CD4-positive, alpha-beta T cell (primary cell): ENCODE results near the gene GTF2E1. TPM values are rescaled to one million over a fixed set of nuclear protein-coding genes. Genes with fewer than 3 reads are reported as not detected.

Experiments used
- ATAC-seq: fragments of 200-7000 bp; cut with Tn5 transposase; one replicate; pipeline ENCODE4 v1.10.0; 2022; ENCODE audit warnings: mild to moderate bottlenecking; ENCODE audit not compliant: poor library complexity
- CTCF ChIA-PET: fragments of 350-600 bp; sonication (Branson Sonifier 250); formaldehyde crosslinking; loops from one replicate; lab custom pipeline; 2021; ENCODE audit warnings: antibody characterized with exemption, inconsistent platforms; lab: Charles Lee
- POLR2A ChIA-PET: fragments of 350-600 bp; sonication (Branson Sonifier 250); formaldehyde crosslinking; loops from one replicate; lab custom pipeline; 2021; ENCODE audit warnings: antibody characterized with exemption, inconsistent platforms; lab: Charles Lee
- DNase-seq, 14 experiments: peaks; one replicate each; pipeline ENCODE4 v3.0.0-alpha.2; 2013 to 2020; ENCODE audit warnings: mixed read lengths in 2 of 14
- H3K27ac ChIP-seq, 2 donors: one replicate each; pipeline versions ENCODE4 v1.5.1 to v1.7.0; 2013; ENCODE audit warnings: low read length in 2 of 2, low read depth in 1 of 2, mild to moderate bottlenecking in 1 of 2
- H3K27me3 ChIP-seq, 2 experiments: 1 replicate in 1 of 2; 2 replicates in 1 of 2; pipeline versions ENCODE4 v1.6.1 to v1.7.0; 2013; ENCODE audit warnings: low read length in 2 of 2, control low read depth in 1 of 2, mild to moderate bottlenecking in 1 of 2, moderate library complexity in 1 of 2; ENCODE audit not compliant: insufficient read depth in 2 of 2, control insufficient read depth in 1 of 2
- H3K36me3 ChIP-seq: one replicate; pipeline ENCODE4 v1.6.1; 2013; ENCODE audit warnings: low read length, control low read depth; ENCODE audit not compliant: insufficient read depth
- H3K4me1 ChIP-seq: one replicate; pipeline ENCODE4 v1.6.1; 2013; ENCODE audit warnings: low read length, control low read depth; ENCODE audit not compliant: insufficient read depth
- H3K4me3 ChIP-seq: one replicate; pipeline ENCODE4 v1.5.1; 2013; ENCODE audit warnings: mild to moderate bottlenecking, low read length, moderate library complexity
- H3K9me3 ChIP-seq, 2 experiments: 1 replicate in 1 of 2; 2 replicates in 1 of 2; pipeline versions ENCODE4 v1.6.1 to v1.7.0; 2013; ENCODE audit warnings: low read length in 2 of 2, mild to moderate bottlenecking in 2 of 2, control low read depth in 1 of 2, moderate library complexity in 1 of 2; ENCODE audit not compliant: control insufficient read depth in 1 of 2, insufficient read depth in 1 of 2
- H3K27ac Mint-ChIP-seq: one replicate; pipeline ENCODE4 v1.8.0; 2020; ENCODE audit warnings: mixed read lengths
- H3K27me3 Mint-ChIP-seq: one replicate; pipeline ENCODE4 v1.8.0; 2021; ENCODE audit warnings: mixed read lengths
- H3K36me3 Mint-ChIP-seq: one replicate; pipeline ENCODE4 v1.8.0; 2021; ENCODE audit warnings: low read depth, mixed read lengths
- H3K4me1 Mint-ChIP-seq: one replicate; pipeline ENCODE4 v1.8.0; 2021; ENCODE audit warnings: low read depth, mixed read lengths
- H3K4me3 Mint-ChIP-seq: one replicate; pipeline ENCODE4 v1.8.0; 2020; ENCODE audit warnings: mild to moderate bottlenecking, mixed read lengths
- H3K9me3 Mint-ChIP-seq: one replicate; pipeline ENCODE4 v1.8.0; 2020; ENCODE audit warnings: mixed read lengths
- intact Hi-C, 2 experiments: fragments of 100-400 bp; cut with DNase I in 1 of 2; cut with micrococcal nuclease in 1 of 2; formaldehyde crosslinking; loops; one replicate each; pipeline versions ENCODE4 v1.15.1 to v1.9.0; 2023 to 2025; cut with DNase I, micrococcal nuclease
- polyA plus RNA-seq, 2 donors: library from polyadenylated mRNA; unstranded; fragments of 120-200 nt; gene quantifications; one replicate each; pipeline ENCODE4 v1.2.1, GENCODE V29; 2013
- total RNA-seq, 174 experiments: library from RNA in 2 of 174; stranded (reverse) in 2 of 174; gene quantifications; one replicate each; pipeline ENCODE4 v1.2.3 and lab custom pipeline; 2021 to 2026
- TF ChIP-seq, protein P1 (sequence below): fragments of 200-600 bp; IDR thresholded peaks from one replicate; pipeline ENCODE4 v1.8.0; 2022; ENCODE audit warnings: antibody characterized with exemption, mild to moderate bottlenecking

GTF2E1 gene
- total RNA-seq (1 to 10 TPM; 6.3 to 7.5 TPM), total RNA-seq (lab: John Stamatoyannopoulos, UW) (6.1 to 38.8 (median 29.4) reads per million in 172 experiments)
- 10.7 TPM for polyA plus RNA-seq (2013, experiment 1 of 2)
- polyA plus RNA-seq (2013, experiment 2 of 2), result 13.4 TPM

DNA sequence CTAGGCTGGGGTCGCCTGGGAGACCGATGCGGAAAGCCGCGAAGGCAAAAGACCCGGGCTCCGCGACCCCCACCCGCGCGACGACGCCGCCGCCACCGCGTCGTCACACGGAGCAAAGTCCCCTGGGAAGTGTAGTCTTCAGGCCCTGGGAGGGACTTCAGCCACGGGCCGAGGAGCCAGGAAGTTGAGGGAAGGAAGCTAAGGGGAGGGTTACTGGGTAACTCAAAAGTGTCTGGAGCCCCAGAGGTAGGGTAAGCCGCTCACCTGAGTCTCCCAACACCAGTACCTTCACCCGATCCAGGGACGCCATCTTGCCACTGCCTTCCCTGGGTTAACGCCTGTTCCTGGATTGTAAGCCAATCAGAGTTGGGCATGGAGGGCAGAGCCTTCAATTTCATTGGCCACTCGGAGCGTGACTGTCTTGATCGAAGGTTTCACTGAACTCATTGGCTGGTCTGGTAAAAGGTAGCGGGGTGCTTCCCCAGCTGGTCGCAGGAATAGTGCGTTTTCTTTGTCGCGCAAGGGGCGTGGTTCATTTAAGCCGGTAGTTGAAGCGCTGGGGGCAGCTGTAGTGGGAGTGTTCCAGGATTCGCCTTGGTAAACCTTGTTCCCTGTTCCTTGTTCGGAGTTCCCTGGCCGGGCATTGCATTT is at the start of gene GTF2E1, which contains the start of gene RABL3:
GTF2E1 (plus strand) TSS at position 547 of the 651 bp plus-strand sequence. CDS start 7,809 bp downstream, outside the sequence.
RABL3 (minus strand) TSS at position 319 of the 651 bp plus-strand sequence; CDS start at position 310, 9 bp downstream.
- intact Hi-C loops, result loop anchor here (1.0 to 10.0 kb wide), 9 partner anchors 23 to 1278 kb away; partner anchors contain the start of genes POGLUT1 (in 2 of the 2), TMEM39A (in 2 of the 2), EAF2 (in 1 of the 2) and GSK3B (in 1 of the 2)
- DNase-seq, result peak; percentile 90 to 99 (median 94)
- Histone ChIP-seq H3K9me3 (peaks cover 0 to 9% of the 10 kb centered on the region in 2 experiments), H3K4me3 (peak within 1 kb of the TSS; percentile 61), H3K36me3 (peaks cover 4% of the 10 kb centered on the region), H3K27me3 (no peaks in the 10 kb centered on the region), H3K4me1 (peaks cover 25% of the 10 kb centered on the region), H3K27ac (peak within 1 kb of the TSS; percentile 99)
- Mint-ChIP-seq H3K9me3 (no peaks in the 10 kb centered on the region), H3K27me3 (no peaks in the 10 kb centered on the region), H3K4me1 (peaks cover 50% of the 10 kb centered on the region), H3K4me3 (peak within 1 kb of the TSS; percentile 95), H3K27ac (peak within 1 kb of the TSS; percentile 96), H3K36me3 (peaks cover 25% of the 10 kb centered on the region)
- POLR2A ChIA-PET, result interaction anchor here (0.7 to 3.9 kb wide), 20 partner anchors 8 to 1521 kb away, joined by 3 to 71 read pairs (median 4); partner anchors contain the start of genes LRRC58, NDUFB4 and TMEM39A
- peak; percentile 94 for ATAC-seq
- TF ChIP-seq, protein P1, sequence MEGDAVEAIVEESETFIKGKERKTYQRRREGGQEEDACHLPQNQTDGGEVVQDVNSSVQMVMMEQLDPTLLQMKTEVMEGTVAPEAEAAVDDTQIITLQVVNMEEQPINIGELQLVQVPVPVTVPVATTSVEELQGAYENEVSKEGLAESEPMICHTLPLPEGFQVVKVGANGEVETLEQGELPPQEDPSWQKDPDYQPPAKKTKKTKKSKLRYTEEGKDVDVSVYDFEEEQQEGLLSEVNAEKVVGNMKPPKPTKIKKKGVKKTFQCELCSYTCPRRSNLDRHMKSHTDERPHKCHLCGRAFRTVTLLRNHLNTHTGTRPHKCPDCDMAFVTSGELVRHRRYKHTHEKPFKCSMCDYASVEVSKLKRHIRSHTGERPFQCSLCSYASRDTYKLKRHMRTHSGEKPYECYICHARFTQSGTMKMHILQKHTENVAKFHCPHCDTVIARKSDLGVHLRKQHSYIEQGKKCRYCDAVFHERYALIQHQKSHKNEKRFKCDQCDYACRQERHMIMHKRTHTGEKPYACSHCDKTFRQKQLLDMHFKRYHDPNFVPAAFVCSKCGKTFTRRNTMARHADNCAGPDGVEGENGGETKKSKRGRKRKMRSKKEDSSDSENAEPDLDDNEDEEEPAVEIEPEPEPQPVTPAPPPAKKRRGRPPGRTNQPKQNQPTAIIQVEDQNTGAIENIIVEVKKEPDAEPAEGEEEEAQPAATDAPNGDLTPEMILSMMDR, result no peak
- CTCF ChIA-PET, result interaction anchor here (0.8 to 1.2 kb wide), 5 partner anchors 53 to 647 kb away, joined by 3 to 4 read pairs (median 4); no protein-coding TSS in a partner anchor

DNA sequence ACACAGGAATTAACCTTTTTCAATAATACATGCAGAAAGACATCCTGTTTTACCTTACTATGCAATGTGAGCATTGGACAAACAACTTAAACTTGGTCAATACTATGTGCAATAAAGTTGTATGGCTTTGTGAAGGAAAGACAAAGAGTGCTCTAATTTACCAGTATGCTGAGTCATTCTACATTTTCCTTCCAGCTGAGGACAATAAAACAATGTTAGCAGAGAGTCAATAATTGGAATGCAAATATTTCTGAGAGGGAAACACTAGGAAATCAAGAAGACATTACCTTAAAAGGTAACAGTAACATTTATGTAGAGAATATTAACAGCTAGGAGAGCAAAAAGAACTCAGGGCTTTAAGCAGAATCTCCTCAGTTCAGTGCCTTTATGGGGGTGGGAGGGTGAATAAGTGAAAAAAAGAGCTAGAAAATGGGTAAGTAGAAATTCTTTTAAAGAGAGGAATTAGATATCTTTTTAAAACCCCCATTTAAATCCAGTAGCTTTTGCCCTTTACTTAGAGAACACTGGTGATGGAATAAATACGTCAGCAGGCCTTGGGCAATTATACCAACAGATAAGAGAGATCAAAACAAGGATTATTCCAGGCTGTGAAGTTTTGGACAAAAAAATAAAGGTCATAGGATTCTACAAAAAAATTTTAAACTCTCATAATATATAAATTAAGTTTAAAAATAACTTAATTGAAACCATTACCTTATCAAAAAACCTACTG is 48.9 kb upstream of the GTF2E1 start:
- H3K27ac Mint-ChIP-seq, result no peak overlapping the region
- H3K4me1 Mint-ChIP-seq, result no peaks in the 10 kb centered on the region
- no peaks in the 10 kb centered on the region for H3K27me3 Mint-ChIP-seq
- H3K4me3 Mint-ChIP-seq, result no peak overlapping the region
- peaks cover 60% of the 10 kb centered on the region for H3K36me3 Mint-ChIP-seq
- ATAC-seq (no peak), DNase-seq (no peak)
- TF ChIP-seq, protein P1, result no peak
- ChIA-PET POLR2A (no interaction called here), CTCF (no interaction called here)
- Histone ChIP-seq H3K36me3 (peaks cover 40% of the 10 kb centered on the region), H3K9me3 (no peaks in the 10 kb centered on the region), H3K27me3 (no peaks in the 10 kb centered on the region), H3K4me3 (no peak overlapping the region), H3K27ac (no peak overlapping the region), H3K4me1 (no peaks in the 10 kb centered on the region)
- H3K9me3 Mint-ChIP-seq, result no peaks in the 10 kb centered on the region
- intact Hi-C loops, result no loop called here

DNA sequence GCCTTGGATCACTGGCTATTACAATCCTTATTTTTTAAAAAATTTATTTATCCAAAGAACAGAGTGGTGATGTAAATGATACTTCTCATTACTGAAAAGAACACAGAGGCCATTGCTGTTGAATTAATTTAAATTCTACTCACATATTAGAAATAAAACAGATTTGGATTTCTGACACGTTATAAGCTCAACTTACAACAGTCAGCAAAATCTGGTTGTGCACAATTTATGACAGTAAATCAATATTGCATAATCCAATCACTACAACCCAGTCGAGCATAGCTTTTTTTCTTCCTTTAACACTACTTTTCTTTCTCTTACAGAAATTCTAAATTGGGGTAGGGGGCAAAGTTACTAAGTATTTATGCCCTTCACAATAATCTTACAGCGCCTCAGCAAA is 43.2 kb upstream of the GTF2E1 start:
- Histone ChIP-seq H3K9me3 (peaks cover 0 to 6% of the 10 kb centered on the region in 2 experiments), H3K27ac (no peak overlapping the region), H3K4me1 (no peaks in the 10 kb centered on the region), H3K4me3 (no peak overlapping the region), H3K36me3 (peaks cover 30% of the 10 kb centered on the region), H3K27me3 (no peaks in the 10 kb centered on the region)
- intact Hi-C loops, result no loop called here
- no peak overlapping the region for H3K27ac Mint-ChIP-seq
- ATAC-seq (no peak), DNase-seq (no peak)
- H3K9me3 Mint-ChIP-seq, result peaks cover 5% of the 10 kb centered on the region
- ChIA-PET CTCF (no interaction called here), POLR2A (no interaction called here)
- H3K27me3 Mint-ChIP-seq, result no peaks in the 10 kb centered on the region
- H3K4me3 Mint-ChIP-seq, result no peak overlapping the region
- no peaks in the 10 kb centered on the region for H3K4me1 Mint-ChIP-seq
- TF ChIP-seq, protein P1, result no peak
- peaks cover 81% of the 10 kb centered on the region for H3K36me3 Mint-ChIP-seq
